ENCODE results near the gene OR10H1. TPM values are rescaled to one million over a fixed set of nuclear protein-coding genes. Genes with fewer than 3 reads are reported as not detected.
"Not testable (repeated sequence)": the region's sequence is repeated elsewhere in the genome, so short reads cannot be mapped to it uniquely, and the experiment has no call there.

Gene OR10H1
- total RNA-seq, 1 donor from 2014 or later = not detected

DNA sequence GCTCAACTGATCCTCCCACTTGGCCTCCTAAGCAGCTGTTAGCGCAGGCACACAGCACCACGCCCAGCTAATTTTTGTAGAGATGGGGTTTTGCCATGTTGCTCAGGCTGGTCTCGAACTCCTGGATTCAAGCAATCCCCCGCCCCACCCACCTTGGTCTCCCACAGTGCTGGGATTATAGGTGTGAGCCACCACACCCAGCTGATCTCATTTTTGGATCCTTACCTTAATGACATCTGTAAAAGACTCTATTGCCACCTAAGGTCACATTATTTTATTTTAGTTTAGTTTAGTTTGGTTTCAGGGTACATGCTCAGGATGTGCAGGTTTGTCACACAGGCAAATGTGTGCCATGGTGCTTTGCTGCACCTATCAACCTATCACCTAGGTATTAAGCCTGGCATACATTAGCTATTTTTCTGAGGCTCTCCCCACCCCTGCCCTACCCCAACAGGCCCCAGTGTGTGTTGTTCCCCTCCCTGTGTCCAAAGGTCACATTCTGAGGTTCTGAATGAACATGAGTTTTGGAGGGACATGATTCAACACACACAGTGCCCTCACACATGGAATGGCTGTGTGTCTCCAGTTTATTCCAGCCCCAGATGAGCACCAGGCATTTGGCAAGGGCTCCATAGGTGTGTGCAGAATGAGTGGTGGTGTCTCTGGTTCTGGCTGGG is 26.7 kb downstream of the OR10H1 start:
- Histone ChIP-seq H3K27me3 (ENCODE audit: control insufficient read depth, insufficient read depth, low read length) (no peaks in the 10 kb centered on the region), H3K36me3 (ENCODE audit: control insufficient read depth, insufficient read depth, low read length) (no peaks in the 10 kb centered on the region), H3K4me3 (ENCODE audit: low read depth, low read length) (no peak overlapping the region)
- DNase-seq (ENCODE audit: low read depth) = no peak
- TF ChIP-seq, protein P1, sequence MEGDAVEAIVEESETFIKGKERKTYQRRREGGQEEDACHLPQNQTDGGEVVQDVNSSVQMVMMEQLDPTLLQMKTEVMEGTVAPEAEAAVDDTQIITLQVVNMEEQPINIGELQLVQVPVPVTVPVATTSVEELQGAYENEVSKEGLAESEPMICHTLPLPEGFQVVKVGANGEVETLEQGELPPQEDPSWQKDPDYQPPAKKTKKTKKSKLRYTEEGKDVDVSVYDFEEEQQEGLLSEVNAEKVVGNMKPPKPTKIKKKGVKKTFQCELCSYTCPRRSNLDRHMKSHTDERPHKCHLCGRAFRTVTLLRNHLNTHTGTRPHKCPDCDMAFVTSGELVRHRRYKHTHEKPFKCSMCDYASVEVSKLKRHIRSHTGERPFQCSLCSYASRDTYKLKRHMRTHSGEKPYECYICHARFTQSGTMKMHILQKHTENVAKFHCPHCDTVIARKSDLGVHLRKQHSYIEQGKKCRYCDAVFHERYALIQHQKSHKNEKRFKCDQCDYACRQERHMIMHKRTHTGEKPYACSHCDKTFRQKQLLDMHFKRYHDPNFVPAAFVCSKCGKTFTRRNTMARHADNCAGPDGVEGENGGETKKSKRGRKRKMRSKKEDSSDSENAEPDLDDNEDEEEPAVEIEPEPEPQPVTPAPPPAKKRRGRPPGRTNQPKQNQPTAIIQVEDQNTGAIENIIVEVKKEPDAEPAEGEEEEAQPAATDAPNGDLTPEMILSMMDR (IDR thresholded peaks at IDR 0.05; ENCODE audit: insufficient read depth, low read length, poor library complexity, severe bottlenecking) = no peak

DNA sequence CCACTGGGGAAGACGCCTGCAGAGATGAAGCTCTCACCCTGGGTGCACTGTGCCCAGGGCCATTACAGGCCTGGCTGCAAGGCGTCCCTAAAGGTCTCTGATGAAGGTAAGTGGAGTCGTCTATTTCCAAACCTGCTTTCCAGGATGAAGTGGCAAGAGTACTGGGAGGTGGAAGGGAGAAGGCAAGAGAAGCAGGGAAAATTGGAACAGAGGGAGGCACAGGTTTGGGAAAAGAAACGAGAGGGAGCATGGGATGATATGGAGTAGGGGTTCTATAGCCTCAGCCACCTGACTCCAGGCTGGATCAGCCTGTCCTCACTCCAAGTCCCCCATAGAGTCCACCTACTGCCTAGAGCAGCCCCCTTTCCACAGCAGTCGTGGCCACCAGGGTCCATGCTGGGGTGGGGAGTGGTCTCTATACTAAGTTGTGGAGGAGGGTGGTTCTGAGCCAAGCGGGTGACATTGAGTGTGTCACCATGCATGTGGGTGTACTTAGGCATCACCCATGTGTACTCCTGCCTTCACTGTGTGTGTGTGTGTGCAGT is 27.8 kb downstream of the OR10H1 start, which contains the start of gene OR10H5:
TSS of gene OR10H5 (plus strand) at position 51 of the 545 bp plus-strand sequence. CDS start 6,388 bp downstream, outside the sequence.
- no peaks in the 10 kb centered on the region for H3K36me3 ChIP-seq (ENCODE audit: control insufficient read depth, insufficient read depth, low read length)
- DNase-seq (ENCODE audit: low read depth) = no peak
- no peak within 1 kb of the TSS for H3K4me3 ChIP-seq (ENCODE audit: low read depth, low read length)
- no peaks in the 10 kb centered on the region for H3K27me3 ChIP-seq (ENCODE audit: control insufficient read depth, insufficient read depth, low read length)
- TF ChIP-seq, protein P1 (IDR thresholded peaks at IDR 0.05; ENCODE audit: insufficient read depth, low read length, poor library complexity, severe bottlenecking) = no peak

DNA sequence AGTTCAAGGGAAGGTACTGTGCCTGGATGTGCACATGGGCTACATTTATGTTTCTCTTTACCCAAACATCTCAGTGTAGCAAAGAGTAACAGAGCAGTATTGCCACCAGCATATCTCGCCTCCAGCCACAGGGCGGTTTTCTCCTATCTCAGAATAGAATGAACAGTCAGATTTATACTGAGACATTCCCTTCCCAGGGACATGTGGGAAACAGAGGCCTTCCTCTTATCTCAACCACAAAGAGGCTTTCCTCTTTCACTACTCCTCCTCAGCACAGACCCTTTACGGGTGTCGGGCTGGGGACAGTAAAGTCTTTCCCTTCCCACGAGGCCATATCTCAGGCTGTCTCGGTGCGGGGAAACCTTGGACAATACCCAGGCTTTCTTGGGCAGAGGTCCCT is 32.6 kb downstream of the OR10H1 start:
- DNase-seq (ENCODE audit: low read depth); H3K27me3 ChIP-seq (ENCODE audit: control insufficient read depth, insufficient read depth, low read length): not testable (repeated sequence)

DNA sequence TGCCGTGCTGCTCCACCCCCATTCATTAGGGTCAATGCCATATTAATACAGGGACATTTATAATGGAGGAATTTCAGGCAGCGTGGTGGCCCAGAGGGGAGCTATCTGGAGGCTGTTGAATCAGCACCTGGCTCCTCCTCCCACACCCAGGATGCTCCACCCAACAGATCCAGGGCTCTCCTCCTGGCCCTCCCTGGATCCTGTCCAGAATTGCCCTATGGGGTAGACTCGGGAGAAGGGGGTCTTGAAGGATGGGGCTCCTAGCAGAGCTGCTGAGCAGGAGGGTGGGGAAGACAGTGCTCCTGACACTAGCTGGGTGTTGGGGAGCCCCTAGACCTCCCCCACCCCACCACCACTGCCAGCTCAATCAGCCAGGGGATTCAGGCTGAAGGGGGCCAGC is 33.3 kb downstream of the OR10H1 start:
- TF ChIP-seq, protein P1 (IDR thresholded peaks at IDR 0.05; ENCODE audit: insufficient read depth, low read length, poor library complexity, severe bottlenecking) = no peak
- DNase-seq (ENCODE audit: low read depth) = no peak
- no peaks in the 10 kb centered on the region for H3K36me3 ChIP-seq (ENCODE audit: control insufficient read depth, insufficient read depth, low read length)
- H3K27me3 ChIP-seq (ENCODE audit: control insufficient read depth, insufficient read depth, low read length) = no peaks in the 10 kb centered on the region
- H3K4me3 ChIP-seq (ENCODE audit: low read depth, low read length) = no peak overlapping the region

More for the DNA sequence above, 32.6 kb downstream of the OR10H1 start:
- not testable (repeated sequence) for H3K4me3 ChIP-seq (ENCODE audit: low read depth, low read length); H3K36me3 ChIP-seq (ENCODE audit: control insufficient read depth, insufficient read depth, low read length)

DNA sequence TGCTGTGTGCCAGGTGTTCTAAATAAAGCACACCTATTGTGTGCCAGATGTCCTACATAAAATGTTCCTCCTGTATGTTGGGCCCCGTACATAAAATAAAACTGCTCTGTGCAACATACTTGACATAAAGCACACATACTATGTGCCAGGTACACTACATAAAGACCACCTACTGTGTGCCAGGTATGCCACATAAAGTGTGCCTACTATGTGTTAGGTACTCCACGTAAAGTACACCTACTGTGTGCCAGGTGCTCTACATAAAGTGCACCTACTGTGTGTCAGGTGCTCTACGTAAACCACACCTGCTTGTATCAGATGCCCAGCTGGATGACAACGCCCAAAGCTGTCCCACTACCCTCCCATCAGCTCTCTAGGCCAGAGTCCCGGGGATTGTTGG is 33.8 kb downstream of the OR10H1 start:
- Histone ChIP-seq H3K27me3 (ENCODE audit: control insufficient read depth, insufficient read depth, low read length) (no peaks in the 10 kb centered on the region), H3K36me3 (ENCODE audit: control insufficient read depth, insufficient read depth, low read length) (no peaks in the 10 kb centered on the region), H3K4me3 (ENCODE audit: low read depth, low read length) (no peak overlapping the region)
- TF ChIP-seq, protein P1 (IDR thresholded peaks at IDR 0.05; ENCODE audit: insufficient read depth, low read length, poor library complexity, severe bottlenecking) = no peak
- no peak for DNase-seq (ENCODE audit: low read depth)

DNA sequence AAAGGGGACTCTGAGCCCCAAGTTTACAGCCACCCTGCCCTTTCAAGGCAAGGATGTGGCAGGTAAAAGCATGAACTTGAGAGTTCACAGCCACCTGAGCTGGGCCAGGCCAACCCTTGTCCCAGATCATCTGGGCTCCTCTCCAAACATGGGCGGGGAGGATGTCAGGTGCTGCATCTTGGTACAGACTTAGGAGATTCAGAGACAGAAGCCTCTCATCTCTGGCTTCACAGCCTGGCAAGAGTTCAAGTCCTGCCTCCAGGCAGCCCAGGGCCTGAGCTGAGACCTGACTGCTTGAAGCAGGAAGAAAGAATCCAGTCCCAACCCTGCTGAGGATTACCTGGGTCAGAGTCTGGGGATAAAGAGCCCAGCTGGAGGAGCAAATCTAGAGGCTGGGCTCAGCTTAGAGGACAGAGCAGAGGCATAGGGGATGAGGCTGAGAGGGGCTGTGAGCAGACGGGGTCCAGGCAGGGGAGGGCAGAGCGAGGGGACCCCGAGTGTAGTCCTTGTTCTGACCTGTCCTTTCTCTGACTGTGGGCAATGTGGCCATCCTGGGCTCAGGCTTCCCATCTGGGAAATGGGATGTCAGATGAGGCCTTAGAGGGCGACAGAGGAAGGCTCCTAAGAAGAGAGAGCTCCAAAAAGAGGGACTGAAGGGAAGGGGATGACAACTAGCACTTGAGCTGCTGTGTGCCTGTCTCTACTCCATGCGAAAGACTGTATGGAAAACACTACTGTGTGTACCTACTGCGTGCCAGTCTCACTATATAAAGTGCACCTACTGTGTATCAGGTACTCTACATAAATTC is 34.6 kb downstream of the OR10H1 start:
- TF ChIP-seq, protein P1 (IDR thresholded peaks at IDR 0.05; ENCODE audit: insufficient read depth, low read length, poor library complexity, severe bottlenecking) = no peak
- Histone ChIP-seq H3K27me3 (ENCODE audit: control insufficient read depth, insufficient read depth, low read length) (no peaks in the 10 kb centered on the region), H3K36me3 (ENCODE audit: control insufficient read depth, insufficient read depth, low read length) (no peaks in the 10 kb centered on the region), H3K4me3 (ENCODE audit: low read depth, low read length) (no peak overlapping the region)
- no peak for DNase-seq (ENCODE audit: low read depth)

All from kidney epithelial cell (primary cell).